ENCODE results near the gene NTF4. TPM values are rescaled to one million over a fixed set of nuclear protein-coding genes. Genes with fewer than 3 reads are reported as not detected.

NTF4 gene
- total and polyA plus RNA-seq, 12 donors = 0.06 to 1.6 (median 0.71) TPM; not detected in 7

- Histone ChIP-seq H3K36me3 (peaks cover 0 to 100% (median 42%) of the 10 kb centered on the region in 9 donors), H3K4me3 (no peak overlapping the region), H3K27me3 (no peaks in the 10 kb centered on the region), H3K27ac (no peak overlapping the region), H3K9me3 (no peaks in the 10 kb centered on the region), H3K4me1 (peaks cover 7 to 50% (median 17%) of the 10 kb centered on the region in 9 donors)
- DNase-seq = peak; percentile 55 to 56
- 46 to 48% methylated on average over 8 of the region's 8 CpGs for WGBS, 2 donors
- ATAC-seq = peak; percentile 28 to 79 (median 62)
- TF ChIP-seq CTCF (IDR thresholded peaks at IDR 0.05) = peak; percentile 97 to 100 (median 99)
- intact Hi-C loops (cut with DNase I) = loop anchor here (1.0 to 5.0 kb wide), 9 partner anchors 45 to 111 kb away; no protein-coding TSS in a partner anchor
These were observed 33.1 kb upstream of the NTF4 start for GRCh38 chr19:49097453-49098288.

GRCh38 chr19:49094505-49095482, 30.2 kb upstream of the NTF4 start:
- peak; percentile 83 to 96 (median 90) for ATAC-seq
- peak overlapping the region in 7 of 10 donors; percentile 20 to 68 (median 43) for H3K27ac ChIP-seq
- peaks cover 0 to 100% (median 51%) of the 10 kb centered on the region in 9 donors for H3K36me3 ChIP-seq
- WGBS, 2 donors = 56 to 62% methylated on average over 23 of the region's 23 CpGs
- no peaks in the 10 kb centered on the region for H3K27me3 ChIP-seq
- H3K4me3 ChIP-seq = no peak overlapping the region
- DNase-seq = peak; percentile 48 to 73
- intact Hi-C loops (cut with DNase I) = loop anchor here (5.0 kb wide), 4 partner anchors 48 to 113 kb away; no protein-coding TSS in a partner anchor
- no peak for TF ChIP-seq CTCF (IDR thresholded peaks at IDR 0.05)
- H3K9me3 ChIP-seq = no peaks in the 10 kb centered on the region
- peaks cover 7 to 50% (median 17%) of the 10 kb centered on the region in 9 donors for H3K4me1 ChIP-seq

GRCh38 chr19:49092686-49093085, 28.1 kb upstream of the NTF4 start:
- no peak overlapping the region for H3K27ac ChIP-seq
- DNase-seq (no peak), ATAC-seq (no peak)
- no peak for TF ChIP-seq CTCF (IDR thresholded peaks at IDR 0.05)
- peaks cover 7 to 59% (median 20%) of the 10 kb centered on the region in 9 donors for H3K4me1 ChIP-seq
- intact Hi-C loops (cut with DNase I) = no loop called here
- WGBS, 2 donors = 89 to 93% methylated on average over 6 of the region's 6 CpGs
- peaks cover 0 to 100% (median 42%) of the 10 kb centered on the region in 9 donors for H3K36me3 ChIP-seq
- H3K27me3 ChIP-seq = no peaks in the 10 kb centered on the region
- H3K4me3 ChIP-seq = no peak overlapping the region
- no peaks in the 10 kb centered on the region for H3K9me3 ChIP-seq

Measured in heart right ventricle (tissue), 16 donors.